Measurements from ENCODE around the gene TNS4. TPM values are rescaled to one million over a fixed set of nuclear protein-coding genes. Genes with fewer than 3 reads are reported as not detected.

The TNS4 gene
- total and polyA plus RNA-seq, 2 donors (not counting 1 experiment from before 2014, with no cell fraction given) = not detected

DNA sequence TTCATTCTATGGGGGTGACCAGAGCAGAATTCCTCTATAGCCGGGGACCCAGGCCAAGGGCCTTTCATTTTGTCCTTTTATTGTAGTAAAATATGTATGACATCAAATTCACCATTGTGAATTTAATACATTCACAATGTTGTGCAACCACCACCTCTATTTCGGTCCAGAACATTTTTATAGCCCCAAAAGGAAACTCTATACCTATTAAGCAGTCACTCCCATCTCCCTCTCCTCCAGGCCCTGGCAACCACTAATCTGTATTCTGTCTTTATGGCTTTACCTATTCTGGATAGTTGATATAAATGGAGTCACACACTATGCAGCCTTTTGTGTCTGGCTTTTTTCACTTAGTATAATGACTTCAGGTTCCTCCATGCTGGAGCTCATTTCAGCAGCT is 9.7 kb upstream of the TNS4 start:
- no peak overlapping the region for H3K27ac ChIP-seq (ENCODE audit: low read length in 2 of 2)
- no peaks in the 10 kb centered on the region for H3K9me3 ChIP-seq (ENCODE audit: control extremely low read depth in 1 of 3, control insufficient read depth in 2 of 3, insufficient read depth in 1 of 3, low read length in 2 of 3)
- no peak overlapping the region for H3K4me2 ChIP-seq (replicated peaks; ENCODE audit: low read depth, low read length, poor library complexity, severe bottlenecking)
- H3K9ac ChIP-seq (ENCODE audit: low read length) = no peak overlapping the region
- CTCF ChIA-PET = interaction anchor here (1.0 to 1.7 kb wide), 4 partner anchors 23 to 104 kb away, joined by 3 to 6 read pairs (median 3); no protein-coding TSS in a partner anchor
- H3K27me3 ChIP-seq (replicated peaks in 1 of 4; ENCODE audit: control extremely low read depth in 1 of 4, control insufficient read depth in 3 of 4, insufficient read depth in 4 of 4, low read length in 3 of 4) = no peaks in the 10 kb centered on the region
- no peak overlapping the region for H2AFZ ChIP-seq (ENCODE audit: insufficient read depth, low read depth, low read length, poor library complexity, severe bottlenecking)
- POLR2A ChIA-PET = no interaction called here
- H3K4me3 ChIP-seq (ENCODE audit: control extremely low read depth in 1 of 5, extremely low read depth in 1 of 5, insufficient read depth in 1 of 5, low read depth in 2 of 5, low read length in 4 of 5) = no peak overlapping the region
- no peak for ATAC-seq (ENCODE audit: low read depth)
- H3K79me2 ChIP-seq (ENCODE audit: control insufficient read depth, insufficient read depth, low read length) = peaks cover 7% of the 10 kb centered on the region
- intact Hi-C loops (cut with micrococcal nuclease) = no loop called here
- H3K4me1 Mint-ChIP-seq = peaks cover 32% of the 10 kb centered on the region
- no peaks in the 10 kb centered on the region for H3K9me3 Mint-ChIP-seq (ENCODE audit: insufficient read depth)
- peaks cover 4% of the 10 kb centered on the region for H3K27me3 Mint-ChIP-seq
- no CpG with 5 or more reads among the region's 2 CpGs for WGBS (ENCODE audit: insufficient coverage)
- H4K20me1 ChIP-seq (ENCODE audit: control insufficient read depth, insufficient read depth, low read length, poor library complexity, severe bottlenecking) = no peaks in the 10 kb centered on the region
- no peaks in the 10 kb centered on the region for H3K36me3 ChIP-seq (replicated peaks in 1 of 2; ENCODE audit: control extremely low read depth in 1 of 2, control insufficient read depth in 1 of 2, extremely low read depth in 1 of 2, insufficient read depth in 2 of 2, low read length in 1 of 2)
- no peak overlapping the region for H3K4me3 Mint-ChIP-seq
- H3K27ac Mint-ChIP-seq = no peak overlapping the region
- DNase-seq = no peak
- peaks cover 16 to 20% of the 10 kb centered on the region in 2 donors for H3K4me1 ChIP-seq (ENCODE audit: control insufficient read depth in 2 of 2, insufficient read depth in 2 of 2, low read length in 2 of 2)
- TF ChIP-seq EZH2 (IDR thresholded peaks at IDR 0.05; ENCODE audit: borderline replicate concordance, insufficient read depth, low read depth, low read length, poor library complexity, severe bottlenecking) (no peak), CTCF (IDR thresholded peaks at IDR 0.05) (no peak)

DNA sequence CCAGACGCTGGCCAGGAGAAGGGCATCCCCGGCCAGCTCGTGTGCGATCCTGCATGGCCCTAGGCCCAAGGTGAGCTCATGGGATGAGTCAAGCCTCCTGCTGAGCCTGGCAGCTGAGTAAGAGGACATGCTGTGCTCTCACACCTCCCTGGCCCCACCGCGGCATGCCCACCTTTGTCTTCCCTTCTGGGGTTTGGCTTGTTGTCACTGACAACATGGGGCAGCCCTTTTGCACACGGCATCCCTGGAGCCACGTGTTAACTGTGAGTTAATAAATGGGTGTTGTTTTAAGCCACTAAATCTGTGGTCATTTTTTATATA is 8.9 kb upstream of the TNS4 start:
- Histone ChIP-seq H2AFZ (ENCODE audit: insufficient read depth, low read depth, low read length, poor library complexity, severe bottlenecking) (no peak overlapping the region), H4K20me1 (ENCODE audit: control insufficient read depth, insufficient read depth, low read length, poor library complexity, severe bottlenecking) (no peaks in the 10 kb centered on the region), H3K9ac (ENCODE audit: low read length) (no peak overlapping the region), H3K27ac (ENCODE audit: low read length in 2 of 2) (no peak overlapping the region), H3K27me3 (replicated peaks in 1 of 4; ENCODE audit: control extremely low read depth in 1 of 4, control insufficient read depth in 3 of 4, insufficient read depth in 4 of 4, low read length in 3 of 4) (no peaks in the 10 kb centered on the region), H3K4me1 (ENCODE audit: control insufficient read depth in 2 of 2, insufficient read depth in 2 of 2, low read length in 2 of 2) (peaks cover 8 to 11% of the 10 kb centered on the region in 2 donors), H3K4me3 (ENCODE audit: control extremely low read depth in 1 of 5, extremely low read depth in 1 of 5, insufficient read depth in 1 of 5, low read depth in 2 of 5, low read length in 4 of 5) (no peak overlapping the region), H3K9me3 (ENCODE audit: control extremely low read depth in 1 of 3, control insufficient read depth in 2 of 3, insufficient read depth in 1 of 3, low read length in 2 of 3) (no peaks in the 10 kb centered on the region), H3K4me2 (replicated peaks; ENCODE audit: low read depth, low read length, poor library complexity, severe bottlenecking) (no peak overlapping the region), H3K79me2 (ENCODE audit: control insufficient read depth, insufficient read depth, low read length) (no peaks in the 10 kb centered on the region), H3K36me3 (replicated peaks in 1 of 2; ENCODE audit: control extremely low read depth in 1 of 2, control insufficient read depth in 1 of 2, extremely low read depth in 1 of 2, insufficient read depth in 2 of 2, low read length in 1 of 2) (no peaks in the 10 kb centered on the region)
- no peak overlapping the region for H3K27ac Mint-ChIP-seq
- no peak for TF ChIP-seq CTCF (IDR thresholded peaks at IDR 0.05)
- TF ChIP-seq EZH2 (IDR thresholded peaks at IDR 0.05; ENCODE audit: borderline replicate concordance, insufficient read depth, low read depth, low read length, poor library complexity, severe bottlenecking) = no peak
- peaks cover 25% of the 10 kb centered on the region for H3K4me1 Mint-ChIP-seq
- H3K27me3 Mint-ChIP-seq = peaks cover 4% of the 10 kb centered on the region
- intact Hi-C loops (cut with micrococcal nuclease) = no loop called here
- DNase-seq = no peak
- no peak overlapping the region for H3K4me3 Mint-ChIP-seq
- ATAC-seq (ENCODE audit: low read depth) = no peak
- ChIA-PET POLR2A (no interaction called here), CTCF (interaction anchor here (1.2 kb wide), 1 partner anchor 61 kb away, joined by 3 read pairs; no protein-coding TSS in a partner anchor)
- WGBS (ENCODE audit: insufficient coverage) = 98% methylated on average over 5 of the region's 8 CpGs
- no peaks in the 10 kb centered on the region for H3K9me3 Mint-ChIP-seq (ENCODE audit: insufficient read depth)

Data from B cell (primary cell).